H1 (cell line): ENCODE results near the gene MEF2C. TPM values are rescaled to one million over a fixed set of nuclear protein-coding genes. Genes with fewer than 3 reads are reported as not detected.

Experiments used
- CTCF ChIA-PET: fragments of 300-600 bp; sonication (Branson Sonifier 250); formaldehyde crosslinking; loops from one replicate; lab custom pipeline; 2021; ENCODE audit not compliant: partially characterized antibody; lab: Charles Lee
- POLR2A ChIA-PET: fragments of 300-600 bp; sonication (Branson Sonifier 250); formaldehyde crosslinking; loops from one replicate; lab custom pipeline; 2021; ENCODE audit warnings: inconsistent platforms; ENCODE audit not compliant: partially characterized antibody; lab: Charles Lee
- DNase-seq, 2 experiments: peaks; one replicate each; pipeline versions ENCODE4 v3.0.0 to v3.0.0-alpha.2; 2010 to 2022; ENCODE audit warnings: low spot score in 2 of 2, low read depth in 1 of 2, mixed read lengths in 1 of 2
- FAIRE-seq: peaks from 2 replicates; lab custom pipeline; 2011; peaks lifted over from hg19 to GRCh38; lab: Jason Lieb, UNC
- H2AFZ ChIP-seq: 2 replicates; pipeline ENCODE4 v1.8.1; 2012; ENCODE audit warnings: low read length, inconsistent platforms
- H2AK5ac ChIP-seq: 2 replicates; pipeline ENCODE4 v1.6.1; 2013; ENCODE audit warnings: low read depth, low read length
- H2BK120ac ChIP-seq: replicated peaks from 2 replicates; pipeline ENCODE3; 2013; ENCODE audit warnings: low read depth, low read length, inconsistent platforms
- H2BK12ac ChIP-seq: 2 replicates; pipeline ENCODE4 v1.6.1; 2013; ENCODE audit warnings: low read depth, low read length
- H2BK15ac ChIP-seq: 2 replicates; pipeline ENCODE4 v1.6.1; 2013; ENCODE audit warnings: low read length
- H2BK20ac ChIP-seq: 2 replicates; pipeline ENCODE4 v1.6.1; 2013; ENCODE audit warnings: low read length
- H2BK5ac ChIP-seq: 2 replicates; pipeline ENCODE4 v1.6.1; 2013; ENCODE audit warnings: low read depth, low read length
- H3K14ac ChIP-seq: 2 replicates; pipeline ENCODE4 v1.6.1; 2013; ENCODE audit warnings: inconsistent platforms; ENCODE audit not compliant: insufficient read length
- H3K18ac ChIP-seq: 2 replicates; pipeline ENCODE4 v1.6.1; 2013; ENCODE audit warnings: low read length; ENCODE audit errors: extremely low read depth
- H3K23ac ChIP-seq: 2 replicates; pipeline ENCODE4 v1.6.1; 2013; ENCODE audit warnings: inconsistent platforms; ENCODE audit not compliant: insufficient read length
- H3K23me2 ChIP-seq: 2 replicates; pipeline ENCODE4 v1.6.1; 2013; ENCODE audit warnings: low read depth, low read length
- H3K27ac ChIP-seq: 2 replicates; pipeline ENCODE4 v1.6.1; 2011; ENCODE audit warnings: low read depth, low read length, inconsistent platforms
- H3K27me3 ChIP-seq, 4 experiments: replicated peaks in 1 of 4; 1 replicate in 1 of 4; 2 replicates in 3 of 4; pipeline versions ENCODE4 v1.6.1 to v1.8.1; 2011 to 2013; ENCODE audit warnings: low read length in 3 of 4, mild to moderate bottlenecking in 3 of 4, inconsistent platforms in 2 of 4, mixed read lengths in 2 of 4, moderate library complexity in 1 of 4; ENCODE audit not compliant: control insufficient read depth in 3 of 4, insufficient read depth in 3 of 4; ENCODE audit errors: extremely low read depth in 1 of 4
- H3K36me3 ChIP-seq, 4 experiments: 2 replicates each; pipeline versions ENCODE4 v1.6.1 to v1.8.1; 2011 to 2013; ENCODE audit warnings: mild to moderate bottlenecking in 4 of 4, low read length in 3 of 4, moderate library complexity in 2 of 4, control low read depth in 1 of 4, inconsistent platforms in 1 of 4; ENCODE audit not compliant: insufficient read depth in 4 of 4, control insufficient read depth in 2 of 4
- H3K4ac ChIP-seq: replicated peaks from 2 replicates; pipeline ENCODE3; 2013; ENCODE audit warnings: low read length, low read depth, mixed read lengths, inconsistent platforms; ENCODE audit not compliant: insufficient read length
- H3K4me1 ChIP-seq, 4 experiments: replicated peaks in 1 of 4; 1 replicate in 1 of 4; 2 replicates in 3 of 4; pipeline versions ENCODE4 v1.6.1 to v1.8.1; 2011 to 2013; ENCODE audit warnings: low read length in 3 of 4, inconsistent platforms in 2 of 4, mixed read lengths in 1 of 4; ENCODE audit not compliant: insufficient read depth in 4 of 4, control insufficient read depth in 3 of 4
- H3K4me2 ChIP-seq, 2 experiments: 2 replicates each; pipeline versions ENCODE4 v1.6.1 to v1.8.1; 2011 to 2013; ENCODE audit warnings: low read depth in 2 of 2, low read length in 2 of 2, control low read depth in 1 of 2, inconsistent platforms in 1 of 2, mild to moderate bottlenecking in 1 of 2; ENCODE audit not compliant: insufficient read depth in 1 of 2
- H3K4me3 ChIP-seq, 4 experiments: fragments of 200-600, 300-600 bp in 1 of 4; sonication (generic), shearing (Covaris generic), sonication (Bioruptor Twin) in 1 of 4; 2 replicates each; pipeline versions ENCODE4 v1.5.1 to v1.8.1; 2011 to 2016; ENCODE audit warnings: low read length in 4 of 4, low read depth in 3 of 4, control low read depth in 2 of 4, inconsistent platforms in 2 of 4, mild to moderate bottlenecking in 2 of 4, mixed read lengths in 1 of 4, moderate library complexity in 1 of 4; ENCODE audit not compliant: insufficient read depth in 2 of 4; ENCODE audit errors: extremely low read depth in 1 of 4
- H3K56ac ChIP-seq: replicated peaks from 2 replicates; pipeline ENCODE3; 2013; ENCODE audit warnings: low read depth, mild to moderate bottlenecking, mixed read lengths, low read length, inconsistent platforms; ENCODE audit not compliant: insufficient read length
- H3K79me1 ChIP-seq: 2 replicates; pipeline ENCODE4 v1.6.1; 2013; ENCODE audit warnings: low read depth, low read length, control low read depth
- H3K79me2 ChIP-seq, 2 experiments: 2 replicates each; pipeline versions ENCODE4 v1.6.1 to v1.8.1; 2012 to 2013; ENCODE audit warnings: low read length in 2 of 2, mild to moderate bottlenecking in 2 of 2, inconsistent platforms in 1 of 2; ENCODE audit not compliant: insufficient read depth in 2 of 2, control insufficient read depth in 1 of 2
- H3K9ac ChIP-seq, 4 experiments: replicated peaks in 1 of 4; 1 replicate in 1 of 4; 2 replicates in 3 of 4; pipeline versions ENCODE4 v1.6.1 to v1.8.1; 2011 to 2013; ENCODE audit warnings: low read depth in 3 of 4, low read length in 3 of 4, control low read depth in 2 of 4, mild to moderate bottlenecking in 2 of 4, moderate library complexity in 2 of 4, inconsistent platforms in 1 of 4; ENCODE audit errors: extremely low read depth in 1 of 4
- H3K9me3 ChIP-seq, 2 experiments: 2 replicates each; pipeline versions ENCODE4 v1.6.1 to v1.8.1; 2012 to 2013; ENCODE audit warnings: mild to moderate bottlenecking in 2 of 2, moderate library complexity in 2 of 2, control low read depth in 1 of 2, inconsistent platforms in 1 of 2, low read depth in 1 of 2, low read length in 1 of 2, mixed read lengths in 1 of 2; ENCODE audit not compliant: insufficient read depth in 2 of 2
- H4K20me1 ChIP-seq, 2 experiments: replicated peaks in 1 of 2; 2 replicates each; pipeline versions ENCODE3 to v1.8.1; 2011 to 2013; ENCODE audit warnings: inconsistent platforms in 2 of 2, low read length in 2 of 2, mild to moderate bottlenecking in 1 of 2; ENCODE audit not compliant: insufficient read depth in 2 of 2, control insufficient read depth in 1 of 2
- H4K5ac ChIP-seq: 2 replicates; pipeline ENCODE4 v1.6.1; 2013; ENCODE audit warnings: low read length, low read depth, mixed read lengths, inconsistent platforms; ENCODE audit not compliant: insufficient read length
- H4K8ac ChIP-seq: 2 replicates; pipeline ENCODE4 v1.8.0; 2013; ENCODE audit warnings: mild to moderate bottlenecking, moderate library complexity, low read length, inconsistent platforms; ENCODE audit not compliant: insufficient read depth; ENCODE audit errors: extremely low read depth
- H4K91ac ChIP-seq: replicated peaks from 2 replicates; pipeline ENCODE3; 2013; ENCODE audit warnings: low read length, mixed read lengths, inconsistent platforms; ENCODE audit not compliant: insufficient read length
- CHD2 ChIP-seq: IDR thresholded peaks from 2 replicates; pipeline ENCODE4 v1.6.1; 2012; ENCODE audit warnings: low read length, improper control_type of control experiment
- FOSL1 ChIP-seq: IDR thresholded peaks from 2 replicates; pipeline ENCODE4 v1.6.1; 2011; ENCODE audit warnings: mild to moderate bottlenecking, low read depth, low read length, moderate library complexity; ENCODE audit not compliant: insufficient read depth
- KDM5A ChIP-seq: fragments of 200-600 bp; IDR thresholded peaks from 2 replicates; pipeline ENCODE4 v1.7.1; 2012; ENCODE audit warnings: mild to moderate bottlenecking, low read length, inconsistent platforms, mixed read lengths
- PHF8 ChIP-seq: fragments of 200-600 bp; sonication (generic); conservative IDR thresholded peaks from 2 replicates; pipeline ENCODE4 v1.7.1; 2012; ENCODE audit warnings: low read depth, mild to moderate bottlenecking, inconsistent platforms, low read length, moderate library complexity
- RBBP5 ChIP-seq: IDR thresholded peaks from 2 replicates; pipeline ENCODE4 v1.7.1; 2012; ENCODE audit warnings: low read depth, mild to moderate bottlenecking, inconsistent platforms, low read length, moderate library complexity, borderline replicate concordance
- SAP30 ChIP-seq: fragments of 300-600 bp; sonication (generic); IDR thresholded peaks from 2 replicates; pipeline ENCODE4 v1.7.1; 2012; ENCODE audit warnings: low read length, moderate library complexity, mild to moderate bottlenecking, inconsistent platforms; ENCODE audit not compliant: insufficient read depth, insufficient replicate concordance
- WGBS, 2 experiments: shearing (Covaris generic) in 1 of 2; methylation state at CpG; one replicate each; pipeline versions ENCODE4 v1.1.6 to v1.1.7; 2013 to 2015; ENCODE audit warnings: low lambda C conversion rate in 2 of 2, mixed read lengths in 2 of 2, inconsistent platforms in 1 of 2, low coverage in 1 of 2, missing lambda C conversion rate in 1 of 2; ENCODE audit not compliant: insufficient replicate concordance in 2 of 2, insufficient coverage in 1 of 2, insufficient read length in 1 of 2; ENCODE audit errors: extremely low coverage in 1 of 2, missing lambda C conversion rate in 1 of 2; 5-methylcytosine and 5-hydroxymethylcytosine counted together
- polyA plus RNA-seq, 7 experiments: library from polyadenylated mRNA; depleted of rRNA in 3 of 7; stranded (reverse) in 5 of 7; unstranded in 2 of 7; fragments of >200 nt in 5 of 7; fragments of 200-250 nt in 2 of 7; gene quantifications; 1 replicate in 5 of 7; 2 replicates in 1 of 7; 4 replicates in 1 of 7; pipeline versions ENCODE4 v1.2.1 to v1.2.3, GENCODE V29; 2011 to 2013; ENCODE audit warnings: missing spikeins in 2 of 7, mixed read lengths in 2 of 7
- total RNA-seq: library from RNA; stranded (reverse); fragmentation: NEBNext Ultra II Directional; extraction: Animal tissue kit (Norgen Biotek cat#: 25700); gene quantifications from 2 replicates; pipeline ENCODE4 v1.2.1, GENCODE V29; 2021

MEF2C gene
- total and polyA plus RNA-seq, 2 of the 8 experiments (the other 6 are each of a cell fraction or from before 2014, with no cell fraction given), result 0.59 to 0.99 TPM

- CTCF ChIA-PET, result no interaction called here
- no peak for FAIRE-seq
These were observed 90.7 kb downstream of the MEF2C start for GRCh38 chr5:88792144-88792840.

More at GRCh38 chr5:88792144-88792840, 90.7 kb downstream of the MEF2C start:
- H2BK20ac ChIP-seq, result no peak overlapping the region
- H2BK15ac ChIP-seq, result no peak overlapping the region
- no peak overlapping the region for H4K5ac ChIP-seq
- no peak overlapping the region for H2AFZ ChIP-seq
- TF ChIP-seq RBBP5 (no peak), CHD2 (no peak), PHF8 (no peak), SAP30 (no peak), KDM5A (no peak), FOSL1 (no peak)
- no peak overlapping the region for H3K4me2 ChIP-seq
- POLR2A ChIA-PET, result no interaction called here
- no peak overlapping the region for H4K8ac ChIP-seq
- H3K27me3 ChIP-seq, result peaks cover 0 to 1% (median 0%) of the 10 kb centered on the region in 4 experiments; a peak in 1 of 7 replicates
- 85% methylated on average over 2 of the region's 2 CpGs; no CpG with 5 or more reads in 1 of the 2 experiments for WGBS, 2 experiments
- no peak overlapping the region for H2BK5ac ChIP-seq
- no peak for DNase-seq
- no peaks in the 10 kb centered on the region for H3K4me1 ChIP-seq
- H2AK5ac ChIP-seq, result no peak overlapping the region
- no peak overlapping the region for H3K27ac ChIP-seq
- H4K20me1 ChIP-seq, result no peaks in the 10 kb centered on the region
- H3K36me3 ChIP-seq, result no peaks in the 10 kb centered on the region
- no peak overlapping the region for H3K4me3 ChIP-seq
- H3K56ac ChIP-seq, result no peak overlapping the region
- H2BK12ac ChIP-seq, result no peak overlapping the region
- H3K23me2 ChIP-seq, result no peaks in the 10 kb centered on the region
- H3K79me1 ChIP-seq, result no peaks in the 10 kb centered on the region
- H3K4ac ChIP-seq, result no peak overlapping the region
- no peak overlapping the region for H3K18ac ChIP-seq
- H2BK120ac ChIP-seq, result no peak overlapping the region
- H3K9ac ChIP-seq, result no peak overlapping the region
- no peak overlapping the region for H3K23ac ChIP-seq
- H3K79me2 ChIP-seq, result no peaks in the 10 kb centered on the region
- no peaks in the 10 kb centered on the region for H3K9me3 ChIP-seq
- H3K14ac ChIP-seq, result no peak overlapping the region
- no peak overlapping the region for H4K91ac ChIP-seq
